HG03045 (cell line): ENCODE measurements around the gene ANKRD9.

Experiments
- ATAC-seq: cut with Tn5 transposase; IDR thresholded peaks from one replicate; pipeline ENCODE4 v1.9.1; 2021; ENCODE audit warnings: mild to moderate bottlenecking, moderate library complexity; ENCODE audit not compliant: unreplicated experiment

The ANKRD9 gene

DNA sequence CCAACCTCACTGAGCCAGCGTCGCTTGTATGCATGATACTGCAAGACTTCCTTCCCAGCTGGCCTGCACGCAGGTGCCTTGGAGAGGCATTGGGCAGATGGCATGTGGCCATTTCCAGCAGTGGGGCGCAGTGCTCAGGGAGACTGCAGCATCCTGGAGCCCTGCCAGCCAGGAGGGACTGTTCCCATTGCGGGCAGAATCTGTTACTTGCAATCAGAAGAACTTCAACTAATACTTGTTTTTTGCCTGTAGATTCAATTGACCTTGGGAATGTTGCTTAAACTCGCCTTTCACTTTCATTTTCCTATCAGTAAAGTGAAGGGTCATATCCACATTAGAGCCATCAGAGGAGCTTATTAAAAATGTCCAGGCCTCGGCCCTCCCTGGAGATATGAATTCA, 29.8 kb downstream of the ANKRD9 start:
- ATAC-seq, result no peak

DNA sequence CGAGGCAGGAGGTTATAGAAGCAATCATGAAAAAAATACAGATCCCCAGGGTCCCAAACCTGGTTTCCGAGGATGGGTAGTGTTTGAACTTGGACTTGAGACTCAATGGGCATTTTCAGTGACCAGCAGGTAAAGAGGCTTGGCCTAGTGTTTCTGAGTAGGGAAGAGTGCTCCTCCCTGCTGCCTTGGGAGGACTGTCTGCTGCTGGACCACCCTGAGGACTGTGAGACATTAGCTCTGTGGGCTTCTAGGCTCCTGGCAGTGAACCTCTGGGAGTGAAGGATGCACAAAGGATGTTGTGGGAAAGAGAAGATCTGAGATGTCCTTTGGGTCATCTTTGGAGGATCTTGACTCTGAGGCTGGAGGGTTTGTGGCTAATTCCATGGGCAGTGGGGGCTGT, 30.5 kb downstream of the ANKRD9 start:
- ATAC-seq, result no peak

DNA sequence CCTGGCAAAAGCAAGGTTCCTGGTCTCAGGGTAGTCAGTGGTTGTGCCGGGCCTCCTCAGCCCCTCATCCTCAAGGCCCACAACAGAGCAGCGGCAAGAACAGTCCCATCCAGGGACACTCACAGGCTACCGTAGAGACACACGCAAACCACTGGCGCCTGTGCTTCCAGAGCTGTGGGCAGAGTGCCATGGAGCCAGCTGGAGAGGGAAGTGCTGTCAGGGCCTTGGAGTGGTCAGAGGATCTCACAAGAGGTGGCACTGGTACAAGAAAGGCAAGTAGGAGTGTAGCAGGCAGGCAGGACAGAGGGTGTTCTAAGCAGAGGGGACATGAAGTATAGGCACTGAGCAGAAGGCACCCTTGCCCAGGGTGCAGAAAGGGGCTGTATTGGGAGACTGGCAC, 34.6 kb downstream of the ANKRD9 start:
- no peak for ATAC-seq

DNA sequence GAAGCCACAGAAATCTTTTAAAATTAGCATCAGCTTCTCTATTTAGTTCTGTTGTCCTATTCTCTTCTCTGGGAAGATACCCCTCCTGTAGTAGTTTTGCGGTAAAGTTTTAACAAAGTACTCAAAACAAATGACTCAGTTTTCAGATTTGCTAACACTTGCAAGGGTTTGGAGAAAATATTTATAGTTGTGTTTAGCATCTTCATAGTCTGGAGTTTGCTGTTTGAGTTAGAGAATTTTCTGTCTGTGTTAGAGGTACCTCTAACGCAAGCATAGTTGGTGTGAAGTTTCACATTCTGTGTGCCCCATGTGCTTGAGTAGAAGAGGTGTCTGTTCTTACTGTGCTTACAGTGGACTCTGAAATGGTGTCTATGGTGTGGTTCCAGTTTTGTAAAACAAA, 36.0 kb downstream of the ANKRD9 start:
- no peak for ATAC-seq

DNA sequence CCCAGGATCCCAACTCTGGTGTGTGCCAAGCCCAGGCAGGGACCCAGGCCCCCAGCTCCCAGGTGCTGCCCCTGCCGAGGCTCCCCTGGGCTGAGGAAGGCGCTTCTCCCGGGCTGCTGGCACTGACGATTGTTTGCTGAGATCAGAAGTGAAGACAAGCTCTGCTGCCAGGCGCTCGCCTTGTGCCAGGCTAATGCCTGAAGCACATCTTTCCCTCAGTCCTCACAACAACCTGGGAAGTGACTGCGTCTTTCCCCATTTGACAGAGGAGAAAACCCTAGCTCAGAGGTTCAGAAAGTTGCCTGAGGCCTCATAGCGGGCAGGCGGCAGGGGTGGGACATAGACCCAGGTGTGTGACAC, 36.8 kb downstream of the ANKRD9 start:
- ATAC-seq, result no peak

DNA sequence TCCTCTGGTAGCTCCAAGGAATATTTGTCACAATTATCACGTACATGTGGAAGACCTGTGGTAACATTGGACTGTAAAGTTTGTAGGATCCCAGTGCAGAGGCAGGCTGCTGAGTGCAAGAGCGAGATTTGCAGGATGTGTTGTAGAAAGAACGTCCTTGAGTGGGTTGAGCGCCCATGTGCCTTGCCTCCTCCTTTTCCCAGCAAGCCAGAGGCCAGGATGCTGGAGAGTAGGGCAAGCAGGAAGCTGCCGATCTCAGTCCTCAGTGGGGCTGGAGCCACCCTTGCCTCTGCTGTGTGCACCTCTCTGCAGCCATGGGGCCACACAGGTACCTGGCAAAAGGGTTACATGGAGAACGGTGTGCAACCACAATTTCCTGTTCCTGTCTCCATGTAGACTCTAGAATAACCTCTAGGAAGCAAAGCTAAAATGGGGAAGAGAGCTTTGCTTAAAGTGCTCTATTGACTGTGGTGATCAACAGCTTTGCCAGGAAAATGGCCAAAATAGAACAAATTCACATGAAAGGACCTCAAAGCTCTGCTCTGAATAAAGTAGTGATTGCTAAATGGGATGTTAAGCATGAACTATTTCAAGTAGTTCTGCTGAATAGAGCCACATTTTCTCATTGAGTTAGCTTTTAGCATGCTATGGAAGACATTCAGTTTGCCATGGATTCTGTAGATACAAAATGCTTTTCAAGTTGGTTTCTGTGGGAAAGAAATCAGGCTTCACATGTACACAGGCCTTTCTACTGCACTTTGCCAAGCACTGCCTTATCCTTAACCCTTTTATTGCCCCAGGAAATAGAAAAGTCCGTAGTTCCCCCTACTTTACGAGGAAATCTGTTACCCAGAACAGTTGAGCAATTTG, 37.4 kb downstream of the ANKRD9 start:
- ATAC-seq, result no peak

DNA sequence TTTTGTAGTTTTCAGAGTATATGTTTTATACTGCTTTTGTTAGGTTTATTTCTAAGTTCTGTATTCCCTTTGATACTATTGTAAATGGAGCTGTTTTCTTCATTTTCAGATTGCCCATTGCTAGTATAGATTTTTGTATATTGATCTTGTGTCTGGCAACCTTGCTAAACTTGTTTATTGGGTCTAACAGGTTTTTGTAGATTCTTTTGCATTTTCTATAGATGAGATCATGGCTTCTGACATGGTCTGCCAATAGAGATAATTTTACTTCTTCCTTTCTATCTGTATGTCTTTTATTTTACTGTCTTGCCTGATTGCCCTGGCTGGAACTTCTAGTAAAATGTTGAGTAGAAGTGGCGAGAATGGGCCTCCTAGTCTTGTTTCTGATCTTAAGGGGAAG, 40.3 kb downstream of the ANKRD9 start:
- ATAC-seq, result no peak

DNA sequence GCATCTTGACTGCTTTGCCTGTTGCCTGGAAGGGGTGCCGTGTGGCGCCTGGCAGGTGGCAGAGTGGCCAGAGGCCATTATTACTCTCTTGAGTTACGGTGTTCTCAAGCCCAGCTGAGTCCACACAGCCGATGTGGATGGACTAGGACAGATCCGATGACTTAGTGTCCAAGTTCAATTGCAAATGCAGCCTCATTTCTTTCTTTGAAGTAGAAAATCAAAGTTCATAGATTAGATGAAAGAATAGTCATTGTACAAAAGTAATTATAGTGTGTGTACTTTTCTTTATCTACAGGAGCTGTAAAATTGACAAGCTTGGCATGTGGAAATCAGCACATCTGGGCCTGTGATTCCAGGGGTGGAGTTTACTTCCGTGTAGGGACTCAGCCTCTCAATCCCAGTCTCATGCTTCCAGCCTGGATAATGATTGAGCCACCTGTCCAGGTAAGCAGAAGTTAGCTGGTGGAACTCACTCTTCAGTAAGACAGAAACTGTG, 44.7 kb downstream of the ANKRD9 start:
- no peak for ATAC-seq

DNA sequence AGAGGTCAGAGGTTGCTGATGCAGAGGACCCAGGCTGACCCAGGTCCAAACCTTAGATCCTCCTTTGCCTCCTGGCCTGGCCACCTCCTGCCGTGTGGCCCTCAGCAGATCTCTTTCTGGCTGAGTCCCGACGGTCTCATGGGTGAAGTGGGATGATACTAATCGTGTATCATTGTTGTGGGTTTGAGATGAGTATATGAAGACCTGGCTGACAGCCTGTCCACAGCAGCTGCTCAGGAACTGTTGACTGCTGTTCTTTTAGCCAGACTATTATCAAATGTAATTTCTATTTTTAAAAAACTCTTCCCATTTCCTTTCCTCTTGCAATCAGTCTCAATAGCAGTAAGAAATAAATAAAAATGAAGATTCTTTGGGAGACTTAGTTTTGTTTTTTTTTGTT, 45.6 kb downstream of the ANKRD9 start:
- ATAC-seq, result no peak

DNA sequence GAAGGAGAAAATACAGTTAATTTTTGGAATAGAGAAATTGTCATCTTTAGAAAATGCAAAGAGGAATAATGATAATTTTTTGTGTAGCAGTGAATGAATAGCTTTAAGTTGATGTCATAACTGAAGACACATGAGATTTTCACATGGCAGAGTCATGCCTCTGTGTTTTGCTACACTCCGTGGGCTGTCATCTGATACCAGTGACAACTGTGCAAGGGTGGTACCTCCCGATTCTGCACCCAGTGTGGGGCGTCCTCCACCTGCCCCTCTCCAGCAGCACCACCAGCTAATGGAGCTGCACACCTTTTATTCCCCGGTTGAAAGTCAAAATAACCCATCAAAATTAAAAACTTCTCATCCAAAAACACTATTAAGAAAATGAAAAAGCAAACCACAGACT, 47.2 kb downstream of the ANKRD9 start:
- ATAC-seq, result no peak

DNA sequence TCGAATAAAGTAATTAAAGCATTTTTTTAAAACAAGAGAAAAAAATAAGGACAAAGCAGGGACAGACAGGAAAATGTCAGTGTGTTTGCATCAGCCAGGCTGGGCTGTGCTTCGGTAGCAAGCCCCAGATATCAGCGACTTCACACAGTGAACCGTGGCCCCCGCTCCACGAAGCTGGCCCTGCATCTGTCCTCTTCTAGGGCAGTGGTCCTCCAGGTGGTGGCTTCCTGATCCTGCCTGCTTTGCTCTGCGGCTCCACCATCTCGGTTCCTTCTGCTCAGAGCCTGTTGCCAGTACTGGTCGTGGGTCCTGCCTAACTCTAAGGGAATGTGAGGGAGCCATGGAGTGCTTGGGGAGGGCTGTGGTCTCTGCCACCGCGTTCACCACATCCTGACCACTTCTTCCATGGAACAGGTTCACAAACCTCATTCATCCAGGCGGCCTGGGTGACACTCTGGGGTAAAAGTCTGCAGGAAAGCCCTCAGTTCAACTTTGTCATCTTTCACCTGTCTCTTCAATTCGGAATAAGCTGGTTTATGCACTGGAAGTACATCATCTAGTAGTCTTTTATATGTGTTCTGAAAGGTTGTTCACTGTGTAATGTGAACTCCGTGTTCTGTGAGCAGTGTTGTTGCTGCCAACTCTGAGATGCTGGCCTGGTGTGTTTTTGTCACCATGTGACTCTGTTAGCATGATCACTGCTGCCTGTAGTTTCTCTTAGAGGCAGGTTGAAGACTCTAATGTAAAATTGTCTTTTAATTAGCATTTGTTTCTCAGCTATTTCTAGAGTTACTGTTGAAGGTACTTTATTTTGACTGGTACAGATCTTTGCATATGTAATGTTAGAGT, 47.9 kb downstream of the ANKRD9 start:
- ATAC-seq, result no peak

DNA sequence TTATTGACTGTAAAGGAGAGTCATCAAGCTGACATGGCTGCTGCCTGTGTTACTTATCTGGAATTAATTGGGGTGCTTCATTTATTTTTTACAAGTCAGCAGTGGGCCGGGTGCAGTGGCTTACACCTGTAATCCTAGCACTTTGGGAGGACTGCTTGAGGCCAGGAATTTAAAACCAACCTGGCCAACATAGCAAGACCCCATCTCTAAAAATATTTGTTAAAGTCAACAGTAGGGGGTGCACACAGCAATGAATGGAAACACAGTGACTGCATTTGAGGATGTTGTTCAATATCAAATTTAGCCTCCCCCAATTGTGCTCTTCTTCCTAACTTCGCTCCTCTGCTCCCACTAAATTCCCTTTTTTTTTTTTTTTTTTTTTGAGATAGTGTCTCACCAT, 52.1 kb downstream of the ANKRD9 start:
- no peak for ATAC-seq

DNA sequence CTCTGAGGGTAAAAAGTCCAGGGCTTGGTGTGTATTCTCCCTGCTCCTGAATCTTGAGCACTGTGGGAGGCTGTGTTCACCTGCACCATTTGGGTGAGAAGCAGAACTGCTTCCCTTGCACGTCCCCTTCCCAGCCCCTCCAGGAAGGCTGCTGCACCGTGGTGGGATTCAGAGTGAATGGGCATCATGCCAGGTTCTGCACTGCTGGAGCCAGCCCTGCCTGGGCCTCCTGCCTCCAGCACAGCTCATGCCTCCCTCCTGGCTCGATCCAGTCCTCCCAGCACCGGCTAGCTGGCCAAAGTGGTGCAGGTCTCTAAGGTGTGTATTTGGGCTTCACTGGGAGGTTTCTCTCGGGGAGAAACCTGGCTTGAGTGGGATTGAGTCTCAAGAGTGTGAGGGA, 54.9 kb downstream of the ANKRD9 start:
- ATAC-seq, result no peak

DNA sequence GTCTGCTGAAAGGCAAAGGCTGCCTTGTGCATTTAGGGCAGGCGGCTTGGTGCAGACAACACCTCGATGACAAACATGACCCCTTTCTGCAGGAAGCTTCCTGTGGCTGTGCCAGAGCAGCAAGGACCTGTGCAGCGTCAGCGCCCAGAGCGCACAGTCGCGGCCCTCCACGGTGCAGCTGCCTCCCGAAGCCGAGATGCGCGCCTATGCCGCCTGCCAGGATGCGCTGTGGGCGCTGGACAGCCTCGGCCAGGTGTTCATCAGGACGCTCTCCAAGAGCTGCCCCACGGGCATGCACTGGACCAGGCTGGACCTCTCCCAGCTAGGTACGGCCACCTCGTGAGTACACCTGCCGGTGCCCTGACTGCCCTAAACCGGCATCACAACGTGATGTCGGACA, 57.3 kb downstream of the ANKRD9 start:
- no peak for ATAC-seq
